DMS 273 (cell line): ENCODE measurements around the gene ULK1.
A peak's percentile ranks its signal among the peaks of the same experiment; 100 is the strongest.
"Not testable (repeated sequence)": the region's sequence is repeated elsewhere in the genome, so short reads cannot be mapped to it uniquely, and the experiment has no call there.

Experiments
- DNase-seq: peaks from one replicate; lab custom pipeline; 2025; ENCODE audit not compliant: unreplicated experiment; lab: John Stamatoyannopoulos, UW

ULK1 gene

GRCh38 chr12:131861261-131862083 lies 33.0 kb upstream of the ULK1 start:
- DNase-seq, result no peak

GRCh38 chr12:131862084-131862441 lies 32.4 kb upstream of the ULK1 start:
- DNase-seq, result no peak

- no peak for DNase-seq
Observed at GRCh38 chr12:131862600-131862993, 31.8 kb upstream of the ULK1 start.

GRCh38 chr12:131862994-131863710 lies 31.3 kb upstream of the ULK1 start:
- DNase-seq, result peak; percentile 41

- peak; percentile 84 for DNase-seq
Observed at GRCh38 chr12:131863711-131864396, 30.6 kb upstream of the ULK1 start.

- DNase-seq, result no peak
Observed at GRCh38 chr12:131864469-131864868, 30.0 kb upstream of the ULK1 start.

GRCh38 chr12:131865180-131865875 lies 29.1 kb upstream of the ULK1 start:
- DNase-seq, result no peak

- DNase-seq, result no peak
Observed at GRCh38 chr12:131867471-131867870, 27.0 kb upstream of the ULK1 start.

GRCh38 chr12:131867891-131868675 lies 26.3 kb upstream of the ULK1 start:
- no peak for DNase-seq

- no peak for DNase-seq
Observed at GRCh38 chr12:131869871-131870418, 24.5 kb upstream of the ULK1 start.

- DNase-seq, result no peak
Observed at GRCh38 chr12:131871677-131872076, 22.7 kb upstream of the ULK1 start.

GRCh38 chr12:131872154-131873051 lies 22.0 kb upstream of the ULK1 start:
- DNase-seq, result no peak

GRCh38 chr12:131873293-131873692 lies 21.1 kb upstream of the ULK1 start:
- no peak for DNase-seq

GRCh38 chr12:131874972-131875371 lies 19.4 kb upstream of the ULK1 start:
- DNase-seq, result not testable (repeated sequence)

GRCh38 chr12:131877216-131877615 lies 17.2 kb upstream of the ULK1 start:
- not testable (repeated sequence) for DNase-seq

- not testable (repeated sequence) for DNase-seq
Observed at GRCh38 chr12:131878436-131878835, 16.0 kb upstream of the ULK1 start.

GRCh38 chr12:131882804-131883520 lies 11.5 kb upstream of the ULK1 start:
- no peak for DNase-seq

- DNase-seq, result no peak
Observed at GRCh38 chr12:131883521-131883900, 10.9 kb upstream of the ULK1 start.

GRCh38 chr12:131885076-131885475 lies 9.3 kb upstream of the ULK1 start:
- not testable (repeated sequence) for DNase-seq
